Pulmonary artery endothelial cell (primary cell): ENCODE data around the gene PRPF6. TPM values are rescaled to one million over a fixed set of nuclear protein-coding genes. Genes with fewer than 3 reads are reported as not detected.

Source experiments
- DNase-seq: peaks from one replicate; pipeline ENCODE4 v3.0.0-alpha.2; 2011; ENCODE audit warnings: low read depth, low spot score
- total RNA-seq: library from RNA; depleted of rRNA; stranded (reverse); fragments of >200 nt; gene quantifications from 2 replicates; pipeline ENCODE4 v1.2.3, GENCODE V29; 2014

Gene PRPF6
- total RNA-seq, 1 donor from 2014 or later = 71.7 TPM

DNA sequence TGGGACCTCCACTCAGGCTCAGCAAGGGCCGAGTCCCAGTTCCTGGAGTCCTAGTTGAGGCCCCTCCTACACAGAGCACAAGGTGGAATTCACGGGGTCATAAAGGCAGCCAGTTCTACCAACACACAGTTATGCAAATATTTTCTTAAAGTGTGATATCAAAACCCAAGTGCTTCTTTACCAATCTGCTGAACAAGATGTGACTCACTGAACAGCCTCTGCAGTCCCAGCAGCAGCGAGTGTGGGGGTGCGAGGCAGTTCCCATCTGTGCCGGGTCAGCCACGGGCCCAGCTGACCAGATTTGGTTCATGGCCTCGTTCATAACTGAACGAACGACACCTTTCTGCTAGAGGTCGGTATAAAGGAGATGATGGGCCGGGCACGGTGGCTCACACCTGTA, 77.6 kb downstream of the PRPF6 start:
- no peak for DNase-seq

DNA sequence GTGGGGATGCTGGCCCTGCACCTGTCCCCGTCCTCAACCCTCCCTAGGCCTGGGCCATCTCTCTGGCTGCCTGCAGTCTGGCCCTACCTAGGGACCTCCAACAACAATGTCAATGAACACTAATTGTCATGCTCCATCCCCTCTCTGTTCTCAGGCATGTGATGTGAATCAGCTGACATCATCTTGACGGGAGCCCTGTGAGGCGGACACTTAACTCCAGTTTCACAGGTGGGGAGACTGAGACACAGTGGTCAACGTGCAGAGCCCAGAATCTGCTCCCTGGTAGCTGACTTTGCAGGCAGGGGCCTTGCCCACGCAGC, 81.3 kb downstream of the PRPF6 start:
- no peak for DNase-seq

DNA sequence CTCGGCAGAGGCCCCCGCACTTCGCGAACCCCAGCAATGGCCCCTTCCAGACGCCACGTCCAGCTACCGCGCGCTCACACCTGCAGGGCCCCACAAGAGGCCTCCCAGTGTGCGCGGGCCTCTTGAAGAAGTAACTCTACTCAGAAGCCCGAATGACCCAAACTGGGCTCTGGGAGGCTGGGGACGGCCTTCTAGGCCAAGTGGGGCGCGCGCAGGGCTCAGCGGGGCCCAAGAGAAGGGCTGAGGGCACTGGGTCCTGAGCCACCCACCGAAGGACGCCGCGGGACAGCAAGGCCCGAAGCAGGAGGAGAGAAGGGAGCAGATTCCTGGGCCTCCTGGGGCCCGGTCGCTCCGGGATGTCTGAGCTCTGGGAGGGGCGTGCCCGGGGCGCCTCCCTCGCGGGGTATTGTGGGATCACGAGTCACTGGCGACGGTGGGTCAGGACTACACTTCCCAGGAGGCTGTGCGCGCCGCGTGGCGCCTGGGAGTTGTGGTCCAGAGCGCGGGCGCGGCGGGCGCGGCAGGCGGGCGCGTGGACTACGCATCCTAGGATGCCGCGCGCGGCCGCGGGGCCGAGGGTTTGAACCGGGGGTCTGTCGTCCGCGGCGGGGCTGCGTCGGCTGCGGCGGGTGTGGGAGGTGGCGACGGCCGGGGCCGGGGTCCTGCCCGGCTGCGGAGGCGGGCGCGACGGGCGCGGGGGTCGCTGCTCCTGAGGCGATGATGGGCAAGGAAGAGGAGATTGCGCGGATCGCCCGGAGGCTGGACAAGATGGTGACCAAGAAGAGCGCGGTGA, 81.9 kb downstream of the PRPF6 start, which contains the start of gene TCEA2:
Gene TCEA2, plus strand, starts transcription at position 603 of the 793 bp plus-strand sequence. Its CDS starts 115 bp downstream, at position 718.
- DNase-seq = peak; percentile 89

DNA sequence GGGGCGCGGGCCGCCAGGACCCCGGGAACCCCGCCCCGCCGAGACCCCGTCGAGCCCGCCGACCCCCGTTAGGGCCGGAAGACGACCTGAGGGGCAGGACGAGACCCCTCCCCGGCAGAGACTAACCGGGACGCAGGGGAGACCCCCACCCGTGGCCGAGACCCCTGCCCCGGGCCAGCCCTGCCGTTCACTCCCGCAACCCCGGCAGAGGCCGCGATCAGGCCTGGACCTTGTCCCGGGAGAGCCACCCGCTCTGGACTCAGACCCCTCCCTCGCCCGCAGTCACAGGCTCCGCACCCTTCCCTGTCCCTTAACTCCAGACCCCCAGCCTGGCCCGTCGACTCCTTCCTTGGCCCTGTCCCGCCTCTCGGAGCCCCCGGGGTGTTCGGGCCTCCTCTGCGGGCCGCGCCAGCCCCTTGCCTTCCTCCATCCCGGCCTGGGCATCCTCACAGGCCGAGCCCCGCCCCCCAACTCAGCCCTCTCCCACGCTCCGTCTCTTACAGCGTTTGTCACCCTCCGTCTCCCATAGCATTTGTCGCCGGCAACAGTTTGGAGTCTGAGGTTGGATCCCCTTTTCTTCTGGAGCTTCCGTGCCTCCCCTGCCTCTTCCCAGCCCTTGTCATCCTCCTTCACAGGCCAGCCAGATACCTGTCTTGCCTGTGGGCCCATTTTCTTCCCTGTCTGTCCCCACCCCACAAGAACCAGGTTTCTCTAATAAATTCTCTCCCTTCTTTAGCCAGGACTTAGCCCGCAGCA, 82.6 kb downstream of the PRPF6 start:
- no peak for DNase-seq

DNA sequence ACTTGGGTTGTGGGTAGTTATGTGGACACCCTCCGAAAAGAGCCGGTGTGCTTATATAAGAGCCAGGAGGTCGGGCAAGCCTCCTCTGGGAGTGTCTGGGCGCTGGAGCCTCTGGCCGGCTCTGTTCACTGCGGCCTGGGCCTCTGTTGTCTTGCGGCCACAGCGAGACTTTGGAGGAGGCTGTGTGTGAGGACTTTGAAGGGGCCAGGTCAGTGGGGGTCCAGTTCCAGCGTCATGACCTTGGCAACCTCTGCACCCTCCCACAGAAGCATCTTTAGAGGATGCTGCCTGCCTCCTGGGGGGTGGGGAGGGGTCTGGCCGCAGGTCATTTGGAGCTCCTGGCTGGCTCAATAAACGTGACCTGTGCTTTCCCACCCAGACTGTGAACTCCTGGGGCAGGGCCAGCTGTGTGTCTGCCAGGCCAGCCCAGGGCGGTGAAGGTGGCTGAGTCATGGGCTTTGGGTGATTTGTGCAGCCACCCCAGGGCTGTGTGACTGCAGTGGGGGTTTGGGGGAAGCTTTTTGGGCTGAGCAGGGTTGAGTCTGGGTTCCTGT, 83.3 kb downstream of the PRPF6 start:
- no peak for DNase-seq

DNA sequence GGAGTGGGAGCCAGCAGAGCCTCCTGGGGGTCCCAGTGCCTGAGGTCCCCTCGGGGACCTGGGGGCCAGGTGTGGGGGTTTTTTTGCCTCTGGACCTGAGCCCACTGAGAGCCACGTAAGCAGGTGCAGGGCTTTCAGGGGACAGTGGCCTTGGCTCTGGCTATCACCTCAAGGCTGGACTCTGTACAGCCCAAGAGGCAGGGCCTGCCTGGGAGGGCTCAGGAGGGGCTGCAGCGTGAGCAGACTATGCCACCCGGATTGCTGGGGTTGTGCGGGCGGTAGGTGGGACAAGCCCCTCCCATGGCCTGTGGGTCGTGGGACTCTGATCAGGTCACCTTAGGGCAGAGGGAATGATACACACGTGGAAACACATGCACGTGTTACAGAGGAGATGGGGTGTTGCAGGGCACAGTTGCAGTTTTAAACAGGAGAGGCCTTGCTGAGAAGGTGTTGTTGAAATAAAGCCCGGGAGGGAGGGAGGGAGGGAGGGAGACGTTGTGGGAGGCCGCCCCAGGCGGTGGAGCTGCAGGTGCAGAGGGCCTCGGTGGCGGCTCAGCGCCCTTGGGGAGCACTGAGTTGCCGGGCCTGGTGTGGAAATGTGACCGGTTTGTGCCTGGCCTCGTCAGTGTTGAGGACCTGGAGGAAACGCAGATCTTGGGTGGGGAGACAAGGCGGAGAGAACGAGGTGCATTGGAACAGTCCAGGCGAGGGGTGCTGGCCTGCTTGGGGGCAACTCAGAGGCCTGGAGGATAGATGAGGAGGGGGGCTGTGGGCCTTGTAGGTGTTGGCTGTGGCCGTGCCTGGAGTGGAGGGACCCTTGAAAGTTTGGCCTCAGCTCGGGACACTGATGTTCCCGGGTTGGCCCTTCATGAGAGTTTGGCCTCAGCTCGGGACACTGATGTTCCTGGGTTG, 84.4 kb downstream of the PRPF6 start:
- no peak for DNase-seq

DNA sequence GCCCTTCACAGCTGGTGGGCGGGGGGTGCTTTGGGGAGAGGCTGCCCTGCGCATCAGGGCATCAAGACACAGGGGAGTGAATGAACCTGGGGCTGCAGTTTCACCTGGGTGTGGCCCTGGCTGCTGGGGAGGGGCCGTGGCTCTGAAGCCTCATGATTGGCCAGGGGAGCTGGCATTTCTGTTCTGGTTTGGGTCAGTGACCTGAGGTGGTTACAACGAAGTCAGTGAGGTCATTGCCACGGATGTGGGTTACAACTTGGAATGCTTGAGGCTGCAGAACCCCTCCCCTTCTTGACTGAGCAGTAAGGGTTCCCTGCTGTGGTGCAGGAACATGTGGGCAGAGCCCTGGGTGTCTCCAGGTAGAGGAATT, 85.0 kb downstream of the PRPF6 start:
- no peak for DNase-seq

DNA sequence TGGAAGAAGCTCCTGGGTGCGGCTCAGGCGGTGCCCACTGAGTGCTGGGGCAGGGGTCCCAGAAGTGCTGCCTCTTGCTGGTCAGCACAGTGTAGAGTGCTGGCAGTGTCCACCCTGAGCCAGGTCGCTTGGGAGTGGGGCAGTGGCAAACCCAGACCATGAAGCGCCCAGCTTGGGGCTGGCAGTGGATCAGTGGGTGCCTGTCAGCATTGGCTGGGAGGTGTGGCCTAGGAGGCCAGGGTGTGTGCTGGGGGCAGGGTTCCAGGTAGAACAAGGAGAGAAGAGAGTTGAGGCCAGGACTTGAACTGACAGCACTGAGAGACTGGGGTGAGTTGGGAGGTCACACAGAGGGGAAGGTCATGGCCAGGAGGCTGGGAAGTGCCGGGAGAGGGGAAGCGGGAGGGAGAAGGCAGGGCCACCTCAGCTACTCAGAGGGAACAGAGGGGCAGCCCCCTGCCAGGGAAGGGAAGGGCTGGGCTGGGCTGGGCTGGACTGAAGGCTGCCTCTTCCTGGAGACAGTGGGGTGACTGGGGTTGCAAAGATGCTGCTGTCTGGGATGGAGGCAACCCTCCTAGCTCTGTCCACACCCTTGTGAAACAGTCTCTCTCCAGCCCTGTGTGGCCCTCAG, 86.2 kb downstream of the PRPF6 start:
- no peak for DNase-seq

DNA sequence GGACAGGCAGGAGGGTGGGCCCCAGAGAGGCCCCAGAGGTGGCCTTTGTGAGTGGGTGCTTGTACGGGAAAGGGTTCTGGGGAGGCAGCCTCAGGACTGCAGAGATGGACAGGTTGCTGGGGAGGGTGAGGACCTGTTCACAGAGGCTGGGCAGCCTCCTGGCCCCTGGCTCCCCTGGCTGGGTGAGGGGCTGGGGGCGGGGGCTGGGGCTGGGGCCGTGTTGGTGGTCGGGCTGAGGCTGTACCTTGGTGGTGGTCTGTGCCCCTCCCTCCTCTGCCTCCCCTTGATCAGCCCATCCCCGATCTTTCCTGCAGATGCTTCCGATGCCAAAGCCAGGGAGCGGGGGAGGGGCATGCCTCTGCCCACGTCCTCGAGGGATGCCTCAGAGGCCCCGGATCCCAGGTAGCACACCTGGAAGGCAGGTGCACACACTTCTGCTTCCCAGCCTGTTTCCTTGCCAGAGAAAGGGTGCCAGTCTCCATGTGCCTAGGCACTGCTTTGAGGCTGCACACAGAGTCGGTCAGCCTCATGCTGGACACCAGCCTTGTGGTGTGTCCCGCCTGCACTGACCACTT, 86.9 kb downstream of the PRPF6 start:
- DNase-seq = no peak

DNA sequence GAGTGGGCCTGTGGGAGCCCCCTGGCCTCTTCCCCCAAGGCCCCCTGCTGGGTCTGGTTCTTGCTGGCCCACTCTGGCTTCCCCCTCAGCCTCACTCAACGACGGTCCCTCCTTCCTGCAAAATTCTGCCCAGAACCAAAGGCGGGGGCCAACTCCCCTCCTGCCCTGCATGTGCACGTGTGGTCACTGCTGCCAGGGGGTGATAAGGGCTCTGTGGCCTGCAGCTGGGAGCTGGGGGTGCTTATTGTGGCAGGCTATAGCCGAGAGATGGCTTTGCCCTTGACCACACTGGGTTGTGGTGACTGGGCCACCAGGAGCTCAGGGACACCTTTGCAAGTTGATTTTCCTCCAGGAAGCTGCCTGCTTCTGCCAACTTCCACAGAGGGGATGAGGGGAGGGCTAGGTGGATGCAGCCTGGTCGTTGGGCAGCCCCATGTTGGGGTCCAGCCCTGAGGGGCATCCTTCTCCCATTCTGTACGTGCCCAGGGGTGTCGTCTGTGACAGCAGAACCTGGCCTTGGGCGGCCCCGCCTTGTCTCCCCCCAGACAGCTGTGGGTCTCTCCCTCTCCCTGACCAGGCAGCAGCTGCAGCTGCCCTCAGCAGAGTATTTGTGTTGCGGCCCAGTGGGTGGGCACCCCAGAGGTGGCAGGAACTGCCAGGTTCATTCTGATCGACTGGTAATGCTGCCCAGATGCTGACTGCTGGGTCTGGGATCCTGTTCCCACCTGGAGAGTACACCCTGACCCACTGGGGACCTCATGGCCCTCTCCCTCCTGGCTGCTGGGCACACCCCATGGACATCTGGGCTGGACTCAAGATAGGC, 87.7 kb downstream of the PRPF6 start:
- no peak for DNase-seq

DNA sequence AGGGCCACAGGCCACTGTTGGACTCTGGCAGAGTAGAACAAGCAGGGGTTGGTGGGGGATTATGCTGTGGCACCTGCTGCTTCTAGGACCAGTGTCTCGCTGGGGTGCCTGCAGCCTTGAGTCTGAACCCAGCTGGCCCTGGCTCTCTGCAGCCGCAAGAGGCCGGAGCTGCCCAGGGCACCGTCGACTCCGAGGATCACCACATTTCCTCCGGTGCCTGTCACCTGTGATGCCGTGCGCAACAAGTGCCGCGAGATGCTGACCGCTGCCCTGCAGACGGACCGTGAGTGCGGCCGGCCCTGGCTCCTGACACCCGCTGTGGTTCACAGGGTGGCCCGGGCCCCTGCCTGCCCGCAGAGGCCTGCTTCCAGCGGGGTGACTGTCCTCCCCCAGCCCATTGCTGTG, 88.3 kb downstream of the PRPF6 start:
- DNase-seq = no peak

DNA sequence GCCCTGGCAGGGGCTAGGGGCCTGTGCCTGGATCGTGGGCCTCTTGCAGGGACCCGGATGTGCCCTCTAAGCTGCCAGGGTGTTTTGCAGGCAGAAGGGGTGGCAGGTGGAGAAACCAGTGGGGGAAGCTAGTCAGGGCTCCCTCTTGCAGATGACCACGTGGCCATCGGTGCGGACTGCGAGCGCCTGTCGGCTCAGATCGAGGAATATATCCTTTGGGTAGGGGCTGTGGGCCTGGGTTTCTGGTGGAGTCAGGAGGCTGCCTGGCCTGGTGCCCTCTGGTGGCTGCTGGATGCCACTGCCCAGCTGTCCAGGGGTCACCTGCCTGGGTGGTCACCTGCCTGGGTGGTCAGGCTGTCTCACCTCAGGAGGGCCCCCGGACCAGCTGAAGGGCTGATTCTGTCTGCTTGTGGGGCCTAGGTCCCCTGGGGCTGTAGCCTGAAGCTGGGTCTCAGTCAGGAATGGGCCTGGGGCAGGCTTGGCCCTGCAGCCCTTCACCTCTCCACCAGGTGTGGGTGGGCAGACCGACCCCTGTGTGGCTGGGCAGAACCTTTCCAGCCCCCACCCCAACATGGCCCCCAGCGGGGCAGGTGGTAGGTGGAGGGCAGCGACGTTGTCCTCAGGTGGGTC, 88.8 kb downstream of the PRPF6 start:
- DNase-seq = no peak

DNA sequence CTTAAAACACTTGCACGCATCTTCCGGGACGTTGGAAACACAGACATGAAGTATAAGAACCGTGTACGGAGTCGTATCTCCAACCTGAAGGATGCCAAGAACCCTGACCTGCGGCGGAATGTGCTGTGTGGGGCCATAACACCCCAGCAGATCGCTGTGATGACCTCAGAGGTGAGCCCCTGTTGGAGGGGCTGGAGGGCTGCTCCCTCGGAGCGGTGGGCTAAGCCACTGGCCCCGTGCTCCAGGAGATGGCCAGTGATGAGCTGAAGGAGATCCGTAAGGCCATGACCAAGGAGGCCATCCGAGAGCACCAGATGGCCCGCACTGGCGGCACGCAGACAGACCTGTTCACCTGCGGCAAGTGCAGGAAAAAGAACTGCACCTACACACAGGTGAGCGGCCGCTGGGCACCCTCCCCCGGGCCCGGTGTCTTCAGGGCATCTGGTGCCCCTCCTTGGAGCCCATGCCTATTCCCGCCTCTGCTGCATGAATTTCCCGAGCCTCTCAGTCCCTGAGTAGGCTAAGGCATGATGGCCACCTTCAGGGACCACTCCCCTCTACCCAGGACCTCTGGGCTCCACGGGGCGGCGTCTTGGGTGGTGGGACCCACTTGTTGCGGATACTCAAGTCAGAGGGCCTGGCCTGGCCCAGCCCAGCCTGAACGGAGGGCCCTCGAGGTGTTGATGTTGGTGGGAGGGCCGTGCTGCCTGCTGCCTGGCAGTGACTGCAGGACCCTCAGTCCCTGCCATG, 89.5 kb downstream of the PRPF6 start:
- DNase-seq = no peak

DNA sequence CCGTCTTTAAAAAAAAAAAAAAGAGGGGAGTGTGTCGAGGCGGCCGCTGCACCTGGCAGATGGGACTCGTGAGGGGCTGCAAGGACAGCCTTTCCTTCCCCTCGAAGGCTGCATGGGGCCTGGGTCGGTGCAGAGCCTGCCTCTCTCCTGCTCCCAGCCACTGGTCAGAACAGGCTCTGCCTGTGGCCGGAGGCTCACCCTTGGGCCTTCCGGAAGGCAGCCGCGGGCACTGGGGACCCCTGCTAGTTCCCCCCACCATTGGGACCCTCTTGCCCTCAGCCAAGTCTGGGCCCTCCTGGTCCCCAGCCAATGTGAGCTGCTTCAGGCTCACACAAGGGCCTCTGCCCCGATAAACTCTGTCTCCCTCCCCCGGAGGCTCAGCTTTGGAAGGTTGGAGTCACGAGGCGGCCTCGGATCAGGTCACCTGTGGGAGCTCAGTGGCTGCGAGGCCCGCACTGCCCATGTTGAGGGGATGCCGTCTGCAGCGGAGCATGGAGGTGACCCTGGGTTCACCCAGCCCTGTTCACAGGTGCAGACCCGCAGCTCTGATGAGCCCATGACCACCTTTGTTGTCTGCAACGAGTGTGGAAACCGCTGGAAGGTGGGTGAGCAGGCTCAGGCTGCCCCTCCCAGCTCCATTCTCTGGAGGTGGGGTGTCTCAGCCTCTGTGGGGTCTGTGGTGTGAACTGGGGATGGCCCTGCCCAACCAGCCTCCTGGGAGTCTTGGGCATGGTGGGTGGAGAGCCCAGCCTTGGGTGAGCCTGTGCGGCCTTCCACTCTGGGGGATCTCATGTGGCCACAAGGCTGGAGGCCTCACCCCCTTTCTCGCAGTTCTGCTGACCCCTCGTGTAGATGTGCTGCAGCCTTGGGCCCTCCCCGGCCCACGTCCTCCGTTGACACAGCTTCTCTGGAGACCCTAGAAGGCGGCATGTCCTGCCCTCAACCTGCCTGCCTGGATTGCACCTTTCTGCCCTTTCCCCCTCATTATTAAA, 90.7 kb downstream of the PRPF6 start:
- DNase-seq = no peak

DNA sequence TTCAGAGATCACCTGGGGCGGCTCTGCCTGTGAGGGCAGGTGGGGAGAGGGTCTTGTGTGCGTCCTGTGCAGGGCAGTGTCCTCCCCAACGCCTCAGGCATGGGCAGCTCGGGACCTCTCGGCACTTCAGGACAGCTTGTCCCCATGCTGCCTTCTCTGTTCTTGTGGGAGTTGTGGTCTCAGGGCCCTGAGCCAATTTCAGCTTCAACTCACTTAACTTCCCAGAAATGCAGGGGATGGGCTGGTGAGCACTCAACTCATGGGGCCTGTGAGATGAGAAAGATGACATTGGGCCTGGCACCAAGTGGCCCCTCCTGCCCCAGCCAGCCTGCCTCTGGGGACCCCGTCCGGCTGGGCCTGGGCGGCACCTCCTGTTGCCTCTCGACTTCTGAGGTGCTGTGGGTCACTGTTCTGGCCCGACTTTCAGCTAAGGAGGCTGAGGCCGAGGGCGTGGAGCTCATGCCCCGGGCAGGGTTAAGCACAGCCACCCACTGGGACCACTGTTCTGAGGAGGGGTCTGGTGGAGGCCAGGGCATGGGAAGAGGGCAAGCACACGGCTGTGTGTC, 91.6 kb downstream of the PRPF6 start:
- DNase-seq = no peak

DNA sequence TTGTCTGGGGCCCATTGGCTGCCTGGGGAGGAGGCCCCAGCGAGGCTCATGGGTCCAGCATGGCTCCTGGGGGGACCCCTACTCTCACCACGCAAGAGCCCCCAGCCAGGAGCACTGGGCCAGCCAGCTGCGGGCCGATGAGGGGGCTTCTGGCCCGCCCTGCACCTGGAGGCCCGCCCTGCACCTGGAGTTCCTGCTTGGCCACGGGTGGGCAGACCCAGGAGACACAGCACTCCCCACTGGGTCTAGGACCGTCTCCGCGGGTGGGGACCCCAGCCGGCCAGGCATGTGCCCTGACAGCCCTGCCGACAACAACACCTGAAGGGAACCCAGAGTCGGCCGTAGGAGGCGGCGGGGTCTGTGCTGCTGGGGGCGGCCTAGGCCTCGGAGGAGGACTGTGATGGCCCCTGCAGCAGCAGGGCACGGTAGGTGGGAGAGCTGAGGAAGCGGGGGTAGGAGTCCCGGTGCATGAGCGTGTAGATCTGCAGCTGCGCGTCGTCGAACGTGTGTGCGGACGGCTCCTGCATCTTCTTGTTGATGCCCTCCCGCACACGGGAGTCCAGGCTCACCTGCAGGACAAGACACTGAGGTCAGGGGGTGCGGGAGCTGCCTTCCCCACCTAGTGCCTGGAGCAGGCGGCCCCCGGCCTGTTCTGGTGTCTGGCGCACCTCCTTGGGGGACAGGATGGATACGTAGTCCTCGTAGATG, 92.7 kb downstream of the PRPF6 start:
- no peak for DNase-seq
